A549 (cell line): ENCODE measurements around the gene SYCP2.

Source experiments
- CEBPB ChIP-seq, 2 experiments: fragments of >200 bp in 1 of 2; sonication (Bioruptor Twin) in 1 of 2; formaldehyde crosslinking in 1 of 2; IDR thresholded peaks; 2 replicates each; pipeline ENCODE4 v1.6.1; 2012 to 2016
- MAX ChIP-seq: IDR thresholded peaks from 2 replicates; pipeline ENCODE4 v1.6.1; 2012
- POLR2A ChIP-seq: IDR thresholded peaks from 2 replicates; pipeline ENCODE4 v1.6.1; 2012; ENCODE audit warnings: mild to moderate bottlenecking, low read length
- RCOR1 ChIP-seq: fragments of 150-350 bp; IDR thresholded peaks from 2 replicates; pipeline ENCODE4 v1.6.1; 2014; ENCODE audit warnings: antibody characterized with exemption, low read length, low read depth
- REST ChIP-seq: fragments of 200-600 bp; sonication (generic); IDR thresholded peaks from 2 replicates; pipeline ENCODE4 v1.6.1; 2016; ENCODE audit warnings: antibody characterized with exemption, mild to moderate bottlenecking, moderate library complexity
- RNF2 ChIP-seq: fragments of 200-600 bp; sonication (generic); IDR thresholded peaks from 2 replicates; pipeline ENCODE4 v1.6.1; 2016; ENCODE audit warnings: low read depth, mild to moderate bottlenecking, antibody characterized with exemption, moderate library complexity, borderline replicate concordance
- TF ChIP-seq, protein P1 (sequence below): fragments of 150-350 bp; IDR thresholded peaks from 2 replicates; pipeline ENCODE4 v1.6.1; 2014; ENCODE audit warnings: low read depth, mild to moderate bottlenecking, low read length
- TF ChIP-seq, protein P2 (sequence below): fragments of >200 bp; sonication (Bioruptor Twin); formaldehyde crosslinking; IDR thresholded peaks from 3 replicates; pipeline ENCODE4 v1.5.1; 2016

DNA sequence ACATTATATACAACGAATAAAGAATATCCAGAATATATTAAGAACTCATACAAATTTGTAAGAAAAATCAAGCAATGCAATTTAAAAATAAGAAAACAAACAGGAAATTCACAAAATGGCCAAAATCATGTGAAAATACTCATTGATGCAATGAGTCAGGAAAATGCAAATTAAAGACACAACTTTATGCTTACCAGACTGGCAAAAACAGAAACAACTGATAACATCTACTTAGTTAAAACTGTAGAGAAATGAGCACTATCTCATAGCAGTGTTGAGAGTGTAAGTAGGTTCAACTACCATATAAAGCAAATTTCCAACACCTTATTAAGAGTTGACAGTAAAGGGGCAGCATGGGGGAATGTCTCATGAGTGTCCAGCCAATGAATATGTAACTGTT is 62.3 kb downstream of the SYCP2 start:
- TF ChIP-seq, protein P1, sequence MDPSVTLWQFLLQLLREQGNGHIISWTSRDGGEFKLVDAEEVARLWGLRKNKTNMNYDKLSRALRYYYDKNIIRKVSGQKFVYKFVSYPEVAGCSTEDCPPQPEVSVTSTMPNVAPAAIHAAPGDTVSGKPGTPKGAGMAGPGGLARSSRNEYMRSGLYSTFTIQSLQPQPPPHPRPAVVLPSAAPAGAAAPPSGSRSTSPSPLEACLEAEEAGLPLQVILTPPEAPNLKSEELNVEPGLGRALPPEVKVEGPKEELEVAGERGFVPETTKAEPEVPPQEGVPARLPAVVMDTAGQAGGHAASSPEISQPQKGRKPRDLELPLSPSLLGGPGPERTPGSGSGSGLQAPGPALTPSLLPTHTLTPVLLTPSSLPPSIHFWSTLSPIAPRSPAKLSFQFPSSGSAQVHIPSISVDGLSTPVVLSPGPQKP = no peak
- no peak for TF ChIP-seq RNF2
- TF ChIP-seq CEBPB (IDR thresholded peaks at IDR 0.05) = no peak
- no peak for TF ChIP-seq RCOR1
- no peak for TF ChIP-seq MAX
- no peak for TF ChIP-seq POLR2A
- TF ChIP-seq, protein P2, sequence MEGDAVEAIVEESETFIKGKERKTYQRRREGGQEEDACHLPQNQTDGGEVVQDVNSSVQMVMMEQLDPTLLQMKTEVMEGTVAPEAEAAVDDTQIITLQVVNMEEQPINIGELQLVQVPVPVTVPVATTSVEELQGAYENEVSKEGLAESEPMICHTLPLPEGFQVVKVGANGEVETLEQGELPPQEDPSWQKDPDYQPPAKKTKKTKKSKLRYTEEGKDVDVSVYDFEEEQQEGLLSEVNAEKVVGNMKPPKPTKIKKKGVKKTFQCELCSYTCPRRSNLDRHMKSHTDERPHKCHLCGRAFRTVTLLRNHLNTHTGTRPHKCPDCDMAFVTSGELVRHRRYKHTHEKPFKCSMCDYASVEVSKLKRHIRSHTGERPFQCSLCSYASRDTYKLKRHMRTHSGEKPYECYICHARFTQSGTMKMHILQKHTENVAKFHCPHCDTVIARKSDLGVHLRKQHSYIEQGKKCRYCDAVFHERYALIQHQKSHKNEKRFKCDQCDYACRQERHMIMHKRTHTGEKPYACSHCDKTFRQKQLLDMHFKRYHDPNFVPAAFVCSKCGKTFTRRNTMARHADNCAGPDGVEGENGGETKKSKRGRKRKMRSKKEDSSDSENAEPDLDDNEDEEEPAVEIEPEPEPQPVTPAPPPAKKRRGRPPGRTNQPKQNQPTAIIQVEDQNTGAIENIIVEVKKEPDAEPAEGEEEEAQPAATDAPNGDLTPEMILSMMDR = no peak
- TF ChIP-seq REST = no peak
